SK-N-MC (cell line): Measurements from ENCODE around the gene SPATA31D3.
"Not testable (repeated sequence)": the region's sequence is repeated elsewhere in the genome, so short reads cannot be mapped to it uniquely, and the experiment has no call there.

Experiments
- DNase-seq: peaks from one replicate; pipeline ENCODE4 v3.0.0-alpha.2; 2011; ENCODE audit warnings: low read depth, low spot score
- H3K27ac ChIP-seq: fragments of 200-600 bp; sonication (generic); 2 replicates; pipeline ENCODE4 v1.5.1; 2016; ENCODE audit warnings: mixed run types
- H3K36me3 ChIP-seq: fragments of 200-600 bp; sonication (generic); 2 replicates; pipeline ENCODE4 v1.6.1; 2017; ENCODE audit warnings: antibody characterized with exemption, low read length, mixed read lengths; ENCODE audit not compliant: insufficient read depth
- H3K4me3 ChIP-seq: fragments of 200-600 bp; sonication (generic); 2 replicates; pipeline ENCODE4 v1.5.1; 2016
- H3K9ac ChIP-seq: fragments of 200-600 bp; sonication (generic); 2 replicates; pipeline ENCODE4 v1.8.0; 2017; ENCODE audit warnings: mixed run types, mixed read lengths; ENCODE audit not compliant: insufficient read length
- H3K9me3 ChIP-seq: fragments of 200-600 bp; sonication (generic); 2 replicates; pipeline ENCODE4 v1.6.1; 2017; ENCODE audit warnings: low read depth, mild to moderate bottlenecking, antibody characterized with exemption, low read length, moderate library complexity, mixed read lengths
- EZH2 ChIP-seq: fragments of 200-600 bp; sonication (generic); IDR thresholded peaks from one replicate; pipeline ENCODE4 v1.6.1; 2017; ENCODE audit warnings: antibody characterized with exemption
- FOXP2 ChIP-seq: optimal IDR thresholded peaks from 2 replicates; pipeline ENCODE3; 2011; ENCODE audit warnings: mild to moderate bottlenecking, moderate library complexity; ENCODE audit not compliant: insufficient read depth; ENCODE audit errors: extremely low read length, control extremely low read depth
- POLR2AphosphoS5 ChIP-seq: IDR thresholded peaks from 2 replicates; pipeline ENCODE4 v1.6.1; 2012; ENCODE audit warnings: mild to moderate bottlenecking, low read depth, low read length, borderline replicate concordance

SPATA31D3 gene

GRCh38 chr9:81968026-81968425 is 24.7 kb downstream of the SPATA31D3 start:
- H3K27ac ChIP-seq, result no peak overlapping the region
- no peak for DNase-seq
- no peaks in the 10 kb centered on the region for H3K9me3 ChIP-seq
- H3K4me3 ChIP-seq, result no peak overlapping the region
- no peak for TF ChIP-seq EZH2
- no peak for TF ChIP-seq POLR2AphosphoS5
- no peak for TF ChIP-seq FOXP2
- H3K9ac ChIP-seq, result no peak overlapping the region
- no peaks in the 10 kb centered on the region for H3K36me3 ChIP-seq

- H3K9me3 ChIP-seq, result no peaks in the 10 kb centered on the region
- TF ChIP-seq EZH2, result no peak
- no peak for TF ChIP-seq FOXP2
- TF ChIP-seq POLR2AphosphoS5, result no peak
- DNase-seq, result no peak
Measured at GRCh38 chr9:81969971-81970370, 26.7 kb downstream of the SPATA31D3 start.

GRCh38 chr9:81971727-81972126 is 28.4 kb downstream of the SPATA31D3 start:
- TF ChIP-seq FOXP2 (no peak), EZH2 (no peak), POLR2AphosphoS5 (no peak)
- H3K9me3 ChIP-seq, result no peaks in the 10 kb centered on the region
- DNase-seq, result no peak

More at GRCh38 chr9:81969971-81970370, 26.7 kb downstream of the SPATA31D3 start:
- H3K36me3 ChIP-seq, result no peaks in the 10 kb centered on the region
- no peak overlapping the region for H3K4me3 ChIP-seq
- H3K27ac ChIP-seq, result no peak overlapping the region
- no peak overlapping the region for H3K9ac ChIP-seq

GRCh38 chr9:81974764-81975163 is 31.5 kb downstream of the SPATA31D3 start:
- no peak overlapping the region for H3K9ac ChIP-seq
- H3K9me3 ChIP-seq, result no peaks in the 10 kb centered on the region
- no peaks in the 10 kb centered on the region for H3K36me3 ChIP-seq
- H3K4me3 ChIP-seq, result no peak overlapping the region
- DNase-seq, result no peak
- TF ChIP-seq EZH2, result no peak
- no peak for TF ChIP-seq POLR2AphosphoS5
- H3K27ac ChIP-seq, result no peak overlapping the region

More at GRCh38 chr9:81971727-81972126, 28.4 kb downstream of the SPATA31D3 start:
- H3K36me3 ChIP-seq, result no peaks in the 10 kb centered on the region
- H3K4me3 ChIP-seq, result no peak overlapping the region
- H3K9ac ChIP-seq, result no peak overlapping the region
- H3K27ac ChIP-seq, result no peak overlapping the region

DNA sequence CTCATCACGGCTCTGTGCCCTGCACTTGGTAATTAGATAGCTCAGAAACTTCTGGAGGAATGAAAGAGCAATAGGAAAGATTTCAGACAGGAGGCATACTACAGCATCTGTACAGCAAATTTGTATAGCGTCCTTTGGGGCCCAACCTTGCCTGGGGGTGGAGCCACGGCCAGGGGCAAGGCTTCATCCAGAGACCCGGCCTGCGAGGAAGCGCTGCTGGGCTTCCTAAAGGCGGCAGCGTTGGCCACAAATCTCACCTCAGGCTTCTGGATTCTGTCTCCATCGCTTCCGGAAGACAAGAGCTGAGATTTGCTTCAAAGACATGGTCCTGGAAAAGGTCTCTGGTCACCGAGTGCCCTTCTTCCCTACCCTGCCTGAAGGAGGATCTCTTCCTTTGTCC is 33.1 kb downstream of the SPATA31D3 start:
- TF ChIP-seq EZH2 (no peak), POLR2AphosphoS5 (no peak), FOXP2 (no peak)
- Histone ChIP-seq H3K27ac (no peak overlapping the region), H3K9ac (no peak overlapping the region), H3K36me3 (no peaks in the 10 kb centered on the region), H3K4me3 (no peak overlapping the region), H3K9me3 (no peaks in the 10 kb centered on the region)
- no peak for DNase-seq

DNA sequence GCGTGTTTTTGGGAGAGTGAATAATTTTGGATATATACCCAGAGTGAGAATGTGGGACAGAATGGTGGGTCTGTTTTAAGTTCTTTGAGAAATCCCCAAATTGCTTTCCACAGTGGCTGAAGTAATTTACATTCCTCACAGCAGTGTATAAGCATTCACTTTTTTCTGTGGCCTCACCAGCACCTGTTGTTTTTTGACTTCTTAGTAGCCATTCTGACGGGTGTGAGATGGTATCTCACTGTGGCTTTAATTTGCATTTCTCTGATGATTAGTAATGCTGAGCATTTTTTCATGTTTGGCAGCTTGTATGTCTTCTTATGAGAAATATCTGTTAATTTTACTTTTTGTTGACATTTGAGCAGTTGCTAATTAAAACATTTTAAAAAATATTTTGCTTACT is 35.9 kb downstream of the SPATA31D3 start:
- no peak overlapping the region for H3K27ac ChIP-seq
- no peak for TF ChIP-seq POLR2AphosphoS5
- no peak for TF ChIP-seq FOXP2
- no peak for TF ChIP-seq EZH2
- no peak overlapping the region for H3K9ac ChIP-seq
- no peak overlapping the region for H3K4me3 ChIP-seq
- DNase-seq, result no peak
- no peaks in the 10 kb centered on the region for H3K9me3 ChIP-seq
- H3K36me3 ChIP-seq, result no peaks in the 10 kb centered on the region

DNA sequence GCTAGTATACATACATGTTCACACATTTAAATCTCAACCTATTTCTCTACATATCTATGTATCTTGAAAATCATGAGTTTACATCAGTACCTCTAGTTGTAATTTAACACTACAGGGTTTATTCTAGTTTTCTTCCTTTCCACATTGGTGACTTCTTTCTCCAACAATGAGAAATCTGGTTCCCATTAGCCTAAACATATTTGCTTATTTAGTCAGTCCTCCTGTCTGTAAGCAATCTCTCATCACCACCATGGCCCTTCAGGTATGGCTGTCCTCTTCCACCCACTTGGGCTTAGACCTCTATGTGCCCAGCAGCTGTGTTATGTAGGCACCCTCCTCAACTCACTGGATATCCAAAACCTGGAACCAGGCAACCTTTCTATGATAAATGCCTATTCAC is 37.3 kb downstream of the SPATA31D3 start:
- H3K9ac ChIP-seq, result no peak overlapping the region
- TF ChIP-seq FOXP2, result no peak
- TF ChIP-seq EZH2, result no peak
- TF ChIP-seq POLR2AphosphoS5, result no peak
- no peak for DNase-seq
- H3K4me3 ChIP-seq, result no peak overlapping the region
- no peaks in the 10 kb centered on the region for H3K36me3 ChIP-seq
- H3K27ac ChIP-seq, result no peak overlapping the region
- H3K9me3 ChIP-seq, result no peaks in the 10 kb centered on the region

DNA sequence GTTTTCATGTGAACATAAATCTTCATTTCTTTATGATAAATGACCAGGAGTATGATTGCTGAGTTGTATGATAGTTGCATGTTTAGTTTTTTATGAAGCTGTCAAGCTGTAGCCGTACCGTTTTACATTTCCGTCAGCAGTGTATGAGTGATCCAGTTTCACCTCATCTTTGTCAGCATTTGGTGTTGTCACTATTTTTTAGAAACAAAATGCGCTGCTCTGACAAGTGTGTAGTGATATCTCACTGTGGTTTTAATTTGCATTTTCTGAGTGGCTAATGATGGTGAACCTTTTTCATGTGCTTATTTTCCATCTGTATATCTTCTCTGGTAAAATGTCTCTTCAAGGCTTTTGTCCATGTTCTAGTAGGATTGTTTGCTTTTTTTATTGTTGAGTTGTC is 38.6 kb downstream of the SPATA31D3 start:
- H3K9me3 ChIP-seq, result no peaks in the 10 kb centered on the region
- no peaks in the 10 kb centered on the region for H3K36me3 ChIP-seq
- no peak overlapping the region for H3K27ac ChIP-seq
- no peak overlapping the region for H3K9ac ChIP-seq
- H3K4me3 ChIP-seq, result no peak overlapping the region
- TF ChIP-seq POLR2AphosphoS5, result no peak
- TF ChIP-seq FOXP2, result no peak
- DNase-seq, result no peak

- Histone ChIP-seq H3K27ac (no peak overlapping the region), H3K4me3 (no peak overlapping the region), H3K9ac (no peak overlapping the region), H3K9me3 (no peaks in the 10 kb centered on the region), H3K36me3 (no peaks in the 10 kb centered on the region)
- TF ChIP-seq EZH2 (no peak), POLR2AphosphoS5 (no peak), FOXP2 (no peak)
- no peak for DNase-seq
Measured at GRCh38 chr9:81984928-81985327, 41.6 kb downstream of the SPATA31D3 start.

GRCh38 chr9:81986051-81986450 is 42.8 kb downstream of the SPATA31D3 start:
- no peak overlapping the region for H3K4me3 ChIP-seq
- H3K9ac ChIP-seq, result no peak overlapping the region
- no peaks in the 10 kb centered on the region for H3K9me3 ChIP-seq
- TF ChIP-seq FOXP2 (no peak), POLR2AphosphoS5 (no peak), EZH2 (no peak)
- no peak overlapping the region for H3K27ac ChIP-seq
- no peaks in the 10 kb centered on the region for H3K36me3 ChIP-seq
- no peak for DNase-seq

DNA sequence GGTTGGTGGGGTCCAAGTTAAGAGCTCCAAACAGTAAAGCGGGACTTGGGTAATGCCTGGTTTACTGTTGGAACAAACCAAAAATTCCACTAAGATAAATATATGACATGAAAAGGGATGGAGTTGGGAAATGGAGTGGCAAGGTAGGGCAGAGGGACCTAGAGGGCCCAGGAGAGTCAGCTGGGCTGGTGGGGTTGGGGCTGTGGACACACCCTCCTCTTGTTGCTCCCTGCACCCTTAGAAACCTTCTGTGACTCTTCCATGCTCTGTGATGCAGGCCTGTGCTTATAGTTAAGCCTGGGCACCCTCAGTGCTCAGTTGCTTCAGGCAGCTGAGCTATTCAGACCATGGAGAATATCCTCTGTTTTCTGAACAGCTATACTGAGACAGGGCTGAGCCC is 45.2 kb downstream of the SPATA31D3 start, which contains the start of gene SPATA31D1:
Gene SPATA31D1 (plus strand): TSS at position 301 of the 400 bp plus-strand sequence. CDS start 47 bp downstream, at position 348.
- H3K27ac ChIP-seq, DNase-seq: not testable (repeated sequence)

More for the DNA sequence above, 45.2 kb downstream of the SPATA31D3 start, which contains the start of gene SPATA31D1:
- H3K4me3 ChIP-seq, H3K36me3 ChIP-seq, H3K9me3 ChIP-seq, H3K9ac ChIP-seq: not testable (repeated sequence)
